Measurements from ENCODE around the gene LPCAT2.
"Not testable (repeated sequence)": the region's sequence is repeated elsewhere in the genome, so short reads cannot be mapped to it uniquely, and the experiment has no call there.

The LPCAT2 gene

GRCh38 chr16:55605754-55606336 is 97.0 kb downstream of the LPCAT2 start:
- DNase-seq (ENCODE audit: low read depth): no peak

GRCh38 chr16:55613613-55614335 is 104.9 kb downstream of the LPCAT2 start:
- DNase-seq (ENCODE audit: low read depth): no peak

- no peak for DNase-seq (ENCODE audit: low read depth)
These were observed 106.2 kb downstream of the LPCAT2 start for GRCh38 chr16:55615071-55615470.

- not testable (repeated sequence) for DNase-seq (ENCODE audit: low read depth)
These were observed 106.8 kb downstream of the LPCAT2 start for GRCh38 chr16:55615670-55616069.

- no peak for DNase-seq (ENCODE audit: low read depth)
These were observed 112.9 kb downstream of the LPCAT2 start for GRCh38 chr16:55621771-55622170.

- no peak for DNase-seq (ENCODE audit: low read depth)
These were observed 113.4 kb downstream of the LPCAT2 start for GRCh38 chr16:55622272-55622671.

- DNase-seq (ENCODE audit: low read depth): no peak
These were observed 114.2 kb downstream of the LPCAT2 start for GRCh38 chr16:55622930-55623561.

GRCh38 chr16:55623640-55624039 is 114.8 kb downstream of the LPCAT2 start:
- DNase-seq (ENCODE audit: low read depth): no peak

- no peak for DNase-seq (ENCODE audit: low read depth)
These were observed 115.8 kb downstream of the LPCAT2 start for GRCh38 chr16:55624696-55625095.

GRCh38 chr16:55625843-55626242 is 117.0 kb downstream of the LPCAT2 start:
- DNase-seq (ENCODE audit: low read depth): no peak

- DNase-seq (ENCODE audit: low read depth): no peak
These were observed 119.6 kb downstream of the LPCAT2 start for GRCh38 chr16:55628306-55628968.

GRCh38 chr16:55630774-55631173 is 121.9 kb downstream of the LPCAT2 start:
- DNase-seq (ENCODE audit: low read depth): no peak

- no peak for DNase-seq (ENCODE audit: low read depth)
These were observed 123.4 kb downstream of the LPCAT2 start for GRCh38 chr16:55632259-55632658.

GRCh38 chr16:55634193-55634592 is 125.3 kb downstream of the LPCAT2 start:
- no peak for DNase-seq (ENCODE audit: low read depth)
